GM18519 (cell line): ENCODE data around the gene NOVA1.

Source experiments
- ATAC-seq: cut with Tn5 transposase; IDR thresholded peaks from one replicate; pipeline ENCODE4 v1.9.1; 2021; ENCODE audit warnings: mild to moderate bottlenecking, moderate library complexity; ENCODE audit not compliant: unreplicated experiment, low FRiP score

NOVA1 gene

DNA sequence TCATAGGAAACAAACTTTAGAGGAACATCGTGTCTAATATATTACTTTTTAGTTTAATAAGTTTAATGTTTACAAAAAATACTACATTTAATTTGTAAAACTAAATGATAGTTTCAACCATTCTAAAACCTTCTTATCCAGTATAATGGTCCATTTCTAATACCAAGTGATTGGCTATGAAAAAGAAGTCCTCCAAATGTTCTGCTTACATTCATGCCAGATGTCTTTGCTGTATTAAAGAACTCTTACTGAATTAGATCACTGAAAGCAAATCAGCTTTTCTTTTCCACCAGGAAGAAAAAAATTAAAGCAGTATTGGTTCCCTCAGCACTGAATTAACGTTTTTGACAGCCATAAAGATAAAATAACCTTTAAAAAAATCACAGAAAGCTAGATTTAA lies 3.7 kb downstream of the NOVA1 start:
- no peak for ATAC-seq

- no peak for ATAC-seq
Observed at GRCh38 chr14:26593357-26593756, 4.5 kb downstream of the NOVA1 start.

GRCh38 chr14:26589925-26590324 lies 7.9 kb downstream of the NOVA1 start:
- no peak for ATAC-seq

DNA sequence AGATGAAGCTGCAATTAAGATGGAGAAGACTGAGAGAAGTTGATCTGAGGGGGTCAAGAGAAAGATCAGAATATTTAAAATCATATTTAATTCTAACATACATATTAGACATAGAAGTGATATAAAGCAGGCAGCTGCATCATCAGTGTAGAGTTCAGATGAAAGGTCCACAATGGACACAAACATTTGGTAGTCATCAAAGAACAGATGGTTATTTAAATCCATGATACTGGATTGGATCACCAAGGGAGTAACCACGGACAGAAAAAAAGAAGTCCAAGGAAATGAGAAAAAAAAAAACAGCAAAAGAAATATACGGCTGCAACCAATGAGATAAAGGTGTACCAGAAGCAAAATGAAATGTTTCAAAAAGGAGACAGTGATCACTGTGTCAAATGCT lies 20.1 kb downstream of the NOVA1 start:
- ATAC-seq: no peak

DNA sequence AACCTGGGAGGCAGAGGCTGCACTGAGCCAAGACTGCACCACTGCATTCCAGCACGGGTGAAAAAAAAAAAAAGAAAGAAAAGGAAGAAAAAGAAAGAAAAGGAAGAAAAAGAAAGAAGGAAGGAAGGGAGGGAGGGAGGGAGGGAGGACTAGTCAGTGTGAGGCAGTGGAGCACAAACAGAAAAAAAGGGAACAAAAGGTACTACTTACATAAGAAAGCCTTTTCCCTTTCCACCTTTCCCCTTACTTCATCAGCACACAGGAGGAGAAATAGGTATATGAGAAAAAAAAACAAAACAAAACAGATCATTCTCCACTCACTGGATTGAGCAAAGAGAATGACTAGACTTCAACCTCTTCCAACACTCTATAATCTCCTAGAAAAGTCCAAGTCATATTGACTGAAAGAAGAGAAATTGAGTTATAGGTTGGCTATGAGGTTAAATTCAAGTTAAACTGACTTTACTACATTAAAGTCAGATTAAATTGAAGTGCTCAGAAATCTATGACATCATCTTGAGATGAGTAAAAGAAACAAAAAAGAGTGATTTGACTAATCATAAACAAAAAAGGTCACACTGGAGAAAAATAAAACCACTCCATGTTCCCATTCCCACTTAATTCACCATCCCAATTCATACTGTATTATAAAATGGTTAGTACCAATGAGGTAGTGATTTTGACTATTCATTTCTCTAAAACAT lies 43.6 kb downstream of the NOVA1 start:
- no peak for ATAC-seq

DNA sequence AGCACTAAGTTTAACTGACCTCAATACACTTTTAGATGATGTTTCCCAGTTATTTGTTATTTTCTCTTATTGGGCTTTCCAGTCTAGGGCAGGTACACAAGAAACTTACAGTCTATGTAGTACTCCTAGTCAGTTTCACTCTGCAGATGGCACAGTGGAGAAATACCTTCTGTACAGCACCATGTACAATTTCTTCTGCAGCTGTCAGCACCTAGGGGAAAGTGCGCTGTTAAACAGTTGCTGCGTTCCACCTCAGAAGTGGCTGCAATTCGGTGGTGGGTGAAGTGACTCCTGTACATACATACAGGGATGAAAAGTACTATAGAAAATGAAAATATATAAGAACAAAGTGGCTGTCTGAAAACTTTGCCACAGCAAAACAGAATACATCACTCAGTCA lies 48.3 kb downstream of the NOVA1 start:
- no peak for ATAC-seq

DNA sequence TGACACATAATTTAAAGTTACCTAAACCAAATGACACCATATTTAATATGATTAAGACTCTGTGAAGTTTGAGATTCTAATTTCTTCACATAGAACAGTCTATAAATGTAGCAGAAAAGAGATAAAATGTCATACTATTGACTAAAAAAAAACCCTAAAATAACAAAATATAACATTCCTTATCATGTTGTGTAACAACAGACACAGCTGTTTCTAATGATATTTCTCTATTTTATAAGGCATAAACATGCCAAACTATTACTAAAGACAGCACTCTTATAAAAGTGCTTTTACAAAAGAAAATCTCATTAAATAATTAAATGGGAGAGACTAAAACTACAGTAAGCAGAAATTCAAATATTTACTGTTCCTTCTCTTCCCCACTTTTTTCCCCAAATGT lies 49.4 kb downstream of the NOVA1 start:
- ATAC-seq: no peak

DNA sequence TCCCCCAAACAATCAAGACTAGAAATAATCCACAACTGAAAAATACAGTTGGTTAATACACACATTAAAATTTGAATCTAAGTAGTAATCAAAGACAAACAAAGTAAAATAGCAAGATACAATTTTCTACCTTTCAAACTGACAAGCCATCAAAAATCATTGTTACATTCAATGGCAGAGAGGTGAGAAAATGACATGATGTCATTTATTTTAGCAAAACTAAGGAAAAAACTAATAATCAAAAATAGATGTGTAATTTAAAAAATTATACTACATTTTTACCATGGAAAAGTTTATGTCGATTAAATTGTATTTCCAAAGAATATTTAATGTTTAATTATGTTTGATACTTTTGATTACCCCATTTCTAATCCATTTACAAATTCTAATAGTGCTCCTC lies 59.7 kb downstream of the NOVA1 start:
- no peak for ATAC-seq

DNA sequence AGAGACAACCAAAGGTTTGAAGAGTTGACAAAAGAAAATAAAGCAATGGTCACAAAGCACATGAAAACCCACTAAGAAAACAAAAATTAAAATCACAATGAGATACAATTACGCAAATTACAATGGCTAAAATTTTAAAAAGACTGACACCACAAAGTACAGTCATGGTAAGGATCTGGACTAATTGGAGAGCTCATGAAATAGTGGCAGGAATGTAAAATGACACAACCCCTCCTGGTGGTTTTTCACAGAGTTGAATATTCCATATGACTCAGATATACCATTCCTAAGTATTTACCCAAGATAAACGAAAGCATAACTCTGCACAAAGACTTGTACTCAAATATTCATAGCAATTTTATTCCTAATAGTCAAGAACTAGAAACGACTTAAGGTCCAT lies 65.9 kb downstream of the NOVA1 start:
- ATAC-seq: no peak

- no peak for ATAC-seq
Observed at GRCh38 chr14:26528415-26529182, 69.2 kb downstream of the NOVA1 start.

- no peak for ATAC-seq
Observed at GRCh38 chr14:26527095-26527494, 70.7 kb downstream of the NOVA1 start.

DNA sequence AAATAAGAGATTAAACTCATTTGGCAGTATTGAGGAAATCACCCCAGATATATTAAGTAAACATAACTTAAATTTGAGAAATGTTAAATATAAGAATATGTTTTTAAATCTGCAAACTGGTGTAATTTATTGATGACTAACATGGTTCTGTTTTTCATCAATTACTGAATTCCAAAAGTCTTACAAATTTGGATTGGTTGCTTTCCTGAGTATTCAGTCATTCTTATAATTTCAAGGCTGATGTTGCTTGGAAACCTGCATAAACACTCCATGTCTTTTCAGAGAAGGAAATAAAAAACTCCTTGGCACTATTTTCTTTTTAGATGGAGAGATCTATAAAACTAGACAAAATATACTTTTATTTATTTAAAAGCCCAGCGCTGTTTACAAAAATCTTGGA lies 71.7 kb downstream of the NOVA1 start:
- ATAC-seq: no peak

- no peak for ATAC-seq
Observed at GRCh38 chr14:26525085-26525484, 72.7 kb downstream of the NOVA1 start.

DNA sequence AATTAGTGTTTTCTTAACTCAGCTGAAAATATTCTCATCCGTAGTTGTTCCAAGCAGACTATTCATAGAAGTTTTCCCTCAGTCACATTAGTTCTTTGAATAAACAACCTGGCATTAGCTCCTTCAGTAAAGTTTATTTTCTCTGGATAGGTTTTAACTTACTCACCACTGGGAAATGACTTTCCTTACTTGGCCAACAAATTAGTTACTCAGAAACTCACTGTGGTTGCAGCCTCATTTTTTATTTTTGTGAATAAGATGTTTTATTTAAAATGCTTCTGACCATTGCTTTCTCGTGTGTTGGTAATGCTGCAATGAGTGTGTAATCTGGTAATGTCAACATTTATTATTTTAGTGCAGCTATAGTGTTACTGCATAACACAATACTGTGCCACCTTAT lies 74.9 kb downstream of the NOVA1 start:
- no peak for ATAC-seq

DNA sequence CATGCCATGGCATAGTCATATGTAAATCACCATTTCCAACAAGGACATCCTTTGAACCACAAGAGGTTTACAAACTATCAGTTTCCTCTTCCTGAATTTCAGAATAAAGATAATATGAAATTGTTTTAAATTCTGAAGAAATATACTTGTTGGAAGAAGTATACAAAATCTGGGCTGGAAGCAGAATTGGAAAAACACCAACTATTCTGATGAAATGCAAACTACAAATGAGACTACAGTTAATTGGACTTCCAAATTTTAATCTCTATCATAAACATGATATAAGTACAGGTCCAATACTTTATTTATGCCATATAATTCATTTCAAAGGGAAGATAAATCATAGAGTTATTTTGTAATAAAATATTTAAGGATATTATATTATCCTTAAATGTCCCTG lies 80.1 kb downstream of the NOVA1 start:
- no peak for ATAC-seq

DNA sequence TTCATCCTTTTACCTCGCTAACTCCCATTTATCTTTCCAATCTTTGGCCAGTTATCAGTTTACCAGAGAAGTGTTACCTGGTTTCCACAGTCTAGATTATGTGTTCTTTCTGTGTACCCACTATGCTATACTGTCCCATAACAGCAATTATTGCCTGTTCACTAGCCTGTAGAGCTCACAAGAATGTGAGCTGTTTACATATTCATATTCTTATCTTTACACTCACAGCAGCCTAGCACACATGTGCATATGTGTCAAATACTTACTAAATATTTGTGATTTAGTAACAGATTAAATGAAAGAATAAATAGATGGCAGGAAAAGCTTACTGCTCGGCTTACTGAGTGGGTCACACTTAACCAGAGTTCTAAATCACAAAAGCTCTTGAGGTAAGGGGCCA lies 97.8 kb downstream of the NOVA1 start:
- no peak for ATAC-seq

GRCh38 chr14:26499546-26499945 lies 98.3 kb downstream of the NOVA1 start:
- no peak for ATAC-seq

GRCh38 chr14:26486922-26487321 lies 110.9 kb downstream of the NOVA1 start:
- no peak for ATAC-seq

DNA sequence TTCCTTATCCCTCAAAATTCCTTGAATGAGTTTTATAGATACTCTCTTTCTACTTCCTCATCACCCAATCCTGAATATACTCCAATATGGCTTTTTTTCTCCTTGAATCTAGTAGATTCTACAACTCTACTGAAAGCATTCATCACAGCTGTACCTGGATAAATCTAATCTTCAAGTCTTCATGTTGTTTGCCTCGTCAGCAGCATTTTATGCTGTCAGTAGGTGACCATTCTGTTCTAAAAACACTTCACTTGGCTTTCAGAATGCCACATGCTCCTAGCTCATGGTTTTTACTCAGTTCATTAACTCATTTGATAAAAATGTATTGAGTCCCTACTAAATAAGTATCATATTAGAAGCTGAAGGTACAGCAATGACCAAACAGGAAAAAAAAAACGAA lies 113.3 kb downstream of the NOVA1 start:
- no peak for ATAC-seq

GRCh38 chr14:26478967-26479366 lies 118.9 kb downstream of the NOVA1 start:
- ATAC-seq: no peak

GRCh38 chr14:26466862-26467261 lies 131.0 kb downstream of the NOVA1 start:
- no peak for ATAC-seq

DNA sequence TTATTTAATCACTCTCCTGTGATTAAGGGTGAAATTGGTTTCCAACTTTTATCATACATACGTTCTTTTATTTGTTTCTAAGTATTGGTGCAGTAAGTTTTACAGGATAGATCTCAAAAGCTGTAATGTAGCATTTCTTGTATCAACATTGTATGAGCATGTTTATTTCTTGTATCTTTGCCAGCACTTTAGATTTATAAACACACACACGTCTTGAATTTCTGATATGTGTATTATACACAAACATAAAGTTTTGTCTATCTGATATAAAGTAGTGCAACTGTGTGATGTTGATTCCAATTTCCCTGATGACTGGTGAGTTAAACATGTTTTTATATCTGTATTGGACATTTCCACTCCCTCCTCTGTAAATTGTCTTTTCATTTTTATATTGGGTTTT lies 134.7 kb downstream of the NOVA1 start:
- no peak for ATAC-seq
